ENCODE results near the gene C12orf60.

DNA sequence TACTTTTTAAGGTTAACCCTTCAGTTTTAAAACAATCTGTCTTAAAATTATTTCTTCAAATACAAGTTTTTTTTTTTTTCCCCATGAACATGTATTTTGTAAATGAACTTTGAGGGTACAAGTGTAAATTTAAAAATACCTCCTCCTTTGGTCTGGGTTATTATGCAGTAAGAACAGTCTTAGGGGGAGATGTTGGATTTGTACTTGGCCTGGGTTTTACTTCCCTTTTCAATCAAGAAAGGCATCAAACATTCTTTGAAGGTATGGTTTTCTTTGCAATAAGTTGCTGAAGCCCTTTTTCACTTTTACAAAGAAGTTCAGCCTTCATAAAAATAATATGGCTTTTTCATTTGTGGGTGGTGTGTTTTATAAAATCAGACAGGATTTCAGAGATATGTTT lies 20.7 kb upstream of the C12orf60 start:
- TF ChIP-seq, protein P1, sequence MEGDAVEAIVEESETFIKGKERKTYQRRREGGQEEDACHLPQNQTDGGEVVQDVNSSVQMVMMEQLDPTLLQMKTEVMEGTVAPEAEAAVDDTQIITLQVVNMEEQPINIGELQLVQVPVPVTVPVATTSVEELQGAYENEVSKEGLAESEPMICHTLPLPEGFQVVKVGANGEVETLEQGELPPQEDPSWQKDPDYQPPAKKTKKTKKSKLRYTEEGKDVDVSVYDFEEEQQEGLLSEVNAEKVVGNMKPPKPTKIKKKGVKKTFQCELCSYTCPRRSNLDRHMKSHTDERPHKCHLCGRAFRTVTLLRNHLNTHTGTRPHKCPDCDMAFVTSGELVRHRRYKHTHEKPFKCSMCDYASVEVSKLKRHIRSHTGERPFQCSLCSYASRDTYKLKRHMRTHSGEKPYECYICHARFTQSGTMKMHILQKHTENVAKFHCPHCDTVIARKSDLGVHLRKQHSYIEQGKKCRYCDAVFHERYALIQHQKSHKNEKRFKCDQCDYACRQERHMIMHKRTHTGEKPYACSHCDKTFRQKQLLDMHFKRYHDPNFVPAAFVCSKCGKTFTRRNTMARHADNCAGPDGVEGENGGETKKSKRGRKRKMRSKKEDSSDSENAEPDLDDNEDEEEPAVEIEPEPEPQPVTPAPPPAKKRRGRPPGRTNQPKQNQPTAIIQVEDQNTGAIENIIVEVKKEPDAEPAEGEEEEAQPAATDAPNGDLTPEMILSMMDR (IDR thresholded peaks at IDR 0.05) = no peak
- no peak for TF ChIP-seq POLR2A (IDR thresholded peaks at IDR 0.05)
